Measurements from ENCODE around the gene TMEM209. TPM values are rescaled to one million over a fixed set of nuclear protein-coding genes. Genes with fewer than 3 reads are reported as not detected.
A peak's percentile ranks its signal among the peaks of the same experiment; 100 is the strongest.
"Not testable (repeated sequence)": the region's sequence is repeated elsewhere in the genome, so short reads cannot be mapped to it uniquely, and the experiment has no call there.

TMEM209 gene
- total RNA-seq, 1 donor, result 12.4 TPM

DNA sequence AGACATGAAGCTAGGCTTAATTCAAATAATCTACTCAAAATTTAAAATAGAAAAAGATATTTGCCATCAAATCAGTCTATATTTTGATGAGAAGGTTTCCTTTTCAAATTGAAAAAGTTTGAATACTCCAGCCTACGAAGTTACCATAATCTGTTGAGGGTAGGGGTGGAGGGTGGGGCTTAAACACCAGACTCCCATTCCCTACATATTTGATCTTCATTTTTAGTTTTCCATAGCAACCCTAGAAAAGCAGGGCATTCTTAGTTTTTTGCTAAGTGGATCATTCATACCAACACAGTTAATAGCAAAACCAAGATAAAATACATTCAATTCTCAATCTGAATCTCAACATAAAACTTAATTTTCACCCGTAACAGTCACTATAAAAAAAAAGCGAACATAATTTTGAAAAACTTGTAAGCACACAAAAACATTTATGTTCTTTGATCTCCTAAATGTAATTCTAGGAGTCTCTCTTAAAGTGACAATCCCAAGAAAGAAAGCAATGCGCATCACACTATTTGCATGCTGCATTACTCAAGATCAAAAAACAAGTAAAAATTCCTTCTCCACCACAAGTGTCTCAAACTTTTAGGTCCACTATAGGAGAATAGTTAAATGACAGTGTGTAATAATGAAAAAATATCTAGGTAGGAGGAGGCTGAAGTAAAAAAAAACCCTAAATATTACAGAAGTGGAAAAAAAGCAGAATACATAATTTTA is 30.8 kb downstream of the TMEM209 start:
- DNase-seq (ENCODE audit: low read depth in 2 of 3, low spot score in 2 of 3), result no peak

- DNase-seq (ENCODE audit: low read depth in 2 of 3, low spot score in 2 of 3), result no peak
These were observed 43.0 kb downstream of the TMEM209 start for GRCh38 chr7:130162196-130162595.

DNA sequence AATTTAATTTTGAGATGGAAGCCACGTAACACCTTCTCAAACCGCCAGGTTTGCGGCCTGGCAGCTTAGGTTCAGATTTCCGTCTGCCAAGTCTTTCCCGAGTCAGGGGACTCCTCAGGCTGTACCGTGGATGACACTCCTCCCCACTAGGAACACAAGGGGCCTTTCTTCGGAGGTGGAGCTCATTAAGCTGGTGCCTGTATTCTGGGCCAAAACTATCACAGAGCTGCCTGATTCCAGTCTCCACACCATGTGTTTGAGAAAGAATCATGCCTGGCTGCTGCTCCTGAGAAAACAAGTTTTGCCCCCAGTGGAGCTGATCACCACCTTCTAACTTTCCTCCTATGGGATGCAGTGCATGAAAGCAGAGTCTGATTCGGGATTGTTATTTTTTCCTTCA is 44.8 kb downstream of the TMEM209 start:
- no peak for DNase-seq (ENCODE audit: low read depth in 2 of 3, low spot score in 2 of 3)

GRCh38 chr7:130160023-130160422 is 45.2 kb downstream of the TMEM209 start:
- DNase-seq (ENCODE audit: low read depth in 2 of 3, low spot score in 2 of 3), result no peak

DNA sequence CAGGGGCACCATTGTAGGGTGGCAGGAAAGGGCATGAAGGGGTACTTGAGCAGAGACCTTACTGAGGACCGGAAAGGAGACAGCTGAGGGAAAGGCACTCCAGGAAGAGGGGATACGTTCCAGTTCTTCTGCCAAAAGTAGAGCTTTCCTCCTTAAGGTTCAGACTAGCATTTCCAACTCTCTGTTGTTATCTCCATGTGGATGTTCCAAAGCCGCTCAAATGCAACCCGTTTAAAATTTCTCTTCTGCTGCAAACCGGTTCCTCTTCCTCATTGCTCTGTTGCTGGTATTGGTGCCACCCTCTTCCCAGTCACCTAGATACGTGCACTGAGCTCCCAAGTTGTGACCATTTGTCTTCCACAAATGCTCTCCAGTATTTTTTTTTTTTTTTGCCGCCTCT is 47.5 kb downstream of the TMEM209 start:
- no peak for DNase-seq (ENCODE audit: low read depth in 2 of 3, low spot score in 2 of 3)

GRCh38 chr7:130156140-130156539 is 49.1 kb downstream of the TMEM209 start:
- no peak for DNase-seq (ENCODE audit: low read depth in 2 of 3, low spot score in 2 of 3)

- no peak for DNase-seq (ENCODE audit: low read depth in 2 of 3, low spot score in 2 of 3)
These were observed 50.5 kb downstream of the TMEM209 start for GRCh38 chr7:130154501-130155317.

DNA sequence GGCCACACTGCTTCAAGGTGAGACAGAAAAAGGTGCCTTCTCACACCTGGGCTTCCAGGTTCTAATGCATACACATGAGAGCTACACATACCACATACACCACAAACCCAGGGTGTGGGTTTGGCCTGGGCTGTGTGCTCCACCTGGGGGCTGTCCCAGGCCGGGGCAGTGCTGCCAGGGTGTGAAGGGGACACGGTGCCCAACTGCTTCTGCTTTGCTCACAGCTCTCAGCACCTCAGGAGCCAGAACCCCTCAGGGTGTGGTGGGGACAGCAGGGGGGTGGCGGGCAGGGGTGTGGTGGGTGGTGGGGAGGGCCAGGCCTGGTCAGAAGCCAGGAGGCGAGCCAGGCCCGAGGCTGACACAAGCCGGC is 51.1 kb downstream of the TMEM209 start:
- no peak for DNase-seq (ENCODE audit: low read depth in 2 of 3, low spot score in 2 of 3)

DNA sequence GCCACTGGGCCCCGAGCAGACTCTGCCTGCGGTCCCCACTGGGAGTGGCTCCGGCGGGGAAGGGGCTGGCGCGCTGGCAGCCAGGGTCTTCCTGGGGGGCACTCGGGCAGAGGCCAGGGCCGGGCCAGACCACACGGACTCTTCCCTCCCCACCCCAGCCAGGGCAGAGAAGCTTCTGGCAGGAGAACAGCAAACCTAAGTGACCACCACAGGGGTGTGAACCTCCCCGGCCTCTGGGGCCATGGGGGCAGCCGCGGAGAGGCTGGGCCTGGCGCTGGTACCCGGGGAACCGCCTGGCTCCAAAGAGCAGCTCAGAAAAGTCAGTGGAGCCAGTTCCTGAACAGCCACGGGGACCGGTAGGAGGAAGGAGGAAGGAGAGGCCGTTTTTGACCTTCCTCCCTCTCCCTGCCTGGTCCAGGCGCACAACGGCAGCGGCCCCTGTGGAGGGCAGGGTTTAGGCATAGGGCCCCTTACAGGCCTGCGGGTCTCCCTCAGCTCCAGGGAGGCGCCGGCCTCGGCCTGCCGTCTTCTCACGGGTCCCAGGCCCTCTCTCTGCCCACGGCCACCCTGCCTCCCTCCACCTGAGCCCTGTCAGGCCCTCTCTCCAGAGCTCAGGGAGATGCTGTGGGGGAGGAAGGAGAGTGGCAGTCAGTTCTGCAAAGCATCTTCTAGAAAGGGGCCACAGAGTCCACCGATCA is 51.8 kb downstream of the TMEM209 start:
- no peak for DNase-seq (ENCODE audit: low read depth in 2 of 3, low spot score in 2 of 3)

DNA sequence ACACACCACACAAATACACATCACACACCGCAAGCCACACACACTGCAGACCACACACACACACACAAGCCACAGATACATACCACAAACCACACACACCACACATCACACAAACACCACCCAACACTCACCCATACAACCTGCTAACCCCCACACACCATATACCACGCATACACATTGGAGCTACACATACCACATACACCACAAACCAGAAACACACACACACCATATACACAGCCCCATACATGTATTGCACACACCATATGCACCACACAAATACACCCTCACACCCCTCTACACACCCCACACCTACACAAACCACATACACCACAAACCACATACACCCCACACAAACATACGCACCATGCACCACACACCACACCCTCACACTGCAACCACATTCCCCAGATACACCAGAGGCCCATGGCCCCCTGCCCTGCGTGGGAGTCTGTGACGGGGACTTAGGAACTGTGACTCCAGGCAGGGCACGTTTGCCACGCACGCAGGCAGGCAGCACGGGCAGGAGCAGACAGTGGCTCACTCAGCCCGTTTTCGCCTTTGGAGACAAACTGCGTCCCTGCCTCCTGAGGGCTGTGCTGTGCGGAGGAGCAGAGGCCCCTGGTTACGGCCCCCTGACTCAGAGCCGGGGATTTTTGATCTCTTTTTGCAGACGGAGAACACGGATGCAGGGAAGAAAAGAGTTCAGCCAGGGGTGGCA is 52.6 kb downstream of the TMEM209 start:
- DNase-seq (ENCODE audit: low read depth in 2 of 3, low spot score in 2 of 3), result no peak

DNA sequence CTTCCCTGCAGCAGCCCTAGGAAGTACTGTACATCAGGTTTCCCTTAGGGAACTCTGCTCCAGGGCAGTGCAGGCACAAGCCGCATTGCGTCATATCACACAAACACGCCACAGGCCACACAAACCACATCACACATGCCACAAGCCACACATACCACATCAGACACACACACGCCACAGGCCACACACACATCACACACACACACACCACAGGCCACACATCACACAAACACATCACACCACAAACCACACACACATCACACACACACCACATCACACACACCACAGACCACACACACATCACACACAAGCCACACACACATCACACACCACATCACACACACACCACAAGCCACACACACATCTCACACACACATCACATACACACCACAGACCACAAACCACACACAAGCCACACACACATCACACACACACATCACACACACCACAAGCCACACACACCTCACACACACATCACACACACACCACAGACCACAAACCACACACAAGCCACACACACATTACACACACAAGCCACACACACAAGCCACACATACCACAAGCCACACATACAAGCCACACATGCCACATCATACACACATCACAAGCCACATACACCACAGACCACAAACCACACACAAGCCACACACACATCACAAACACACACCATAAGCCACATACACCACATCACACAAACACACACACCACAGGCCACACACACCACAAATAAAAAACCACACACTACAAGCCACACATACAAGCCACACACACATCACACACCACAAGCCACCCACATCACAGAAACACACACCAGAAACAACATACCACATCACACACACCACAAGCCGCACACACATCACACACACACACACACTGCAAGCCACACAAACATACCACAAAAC is 53.4 kb downstream of the TMEM209 start:
- DNase-seq (ENCODE audit: low read depth in 2 of 3, low spot score in 2 of 3), result peak in 1 of 3 donors; percentile 28

DNA sequence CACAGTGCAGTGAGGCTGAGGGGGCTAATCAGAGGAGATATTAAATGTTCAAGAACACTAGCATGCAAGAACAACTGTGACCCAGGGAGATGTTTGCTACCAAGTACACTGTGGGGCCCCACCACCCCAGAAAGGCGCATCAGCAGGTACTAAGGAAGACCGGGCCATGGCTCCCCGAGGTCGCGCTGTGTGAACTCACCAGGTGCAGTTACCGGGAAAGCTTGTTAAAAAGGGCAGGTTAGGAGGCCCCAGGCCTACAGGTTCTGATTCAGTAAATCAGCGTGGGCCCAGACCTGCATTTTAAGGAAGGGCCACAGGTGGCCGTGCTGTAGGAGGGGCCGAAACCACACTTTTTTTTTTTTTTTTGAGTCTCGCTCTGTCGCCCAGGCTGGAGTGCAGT is 54.6 kb downstream of the TMEM209 start:
- DNase-seq (ENCODE audit: low read depth in 2 of 3, low spot score in 2 of 3), result no peak

DNA sequence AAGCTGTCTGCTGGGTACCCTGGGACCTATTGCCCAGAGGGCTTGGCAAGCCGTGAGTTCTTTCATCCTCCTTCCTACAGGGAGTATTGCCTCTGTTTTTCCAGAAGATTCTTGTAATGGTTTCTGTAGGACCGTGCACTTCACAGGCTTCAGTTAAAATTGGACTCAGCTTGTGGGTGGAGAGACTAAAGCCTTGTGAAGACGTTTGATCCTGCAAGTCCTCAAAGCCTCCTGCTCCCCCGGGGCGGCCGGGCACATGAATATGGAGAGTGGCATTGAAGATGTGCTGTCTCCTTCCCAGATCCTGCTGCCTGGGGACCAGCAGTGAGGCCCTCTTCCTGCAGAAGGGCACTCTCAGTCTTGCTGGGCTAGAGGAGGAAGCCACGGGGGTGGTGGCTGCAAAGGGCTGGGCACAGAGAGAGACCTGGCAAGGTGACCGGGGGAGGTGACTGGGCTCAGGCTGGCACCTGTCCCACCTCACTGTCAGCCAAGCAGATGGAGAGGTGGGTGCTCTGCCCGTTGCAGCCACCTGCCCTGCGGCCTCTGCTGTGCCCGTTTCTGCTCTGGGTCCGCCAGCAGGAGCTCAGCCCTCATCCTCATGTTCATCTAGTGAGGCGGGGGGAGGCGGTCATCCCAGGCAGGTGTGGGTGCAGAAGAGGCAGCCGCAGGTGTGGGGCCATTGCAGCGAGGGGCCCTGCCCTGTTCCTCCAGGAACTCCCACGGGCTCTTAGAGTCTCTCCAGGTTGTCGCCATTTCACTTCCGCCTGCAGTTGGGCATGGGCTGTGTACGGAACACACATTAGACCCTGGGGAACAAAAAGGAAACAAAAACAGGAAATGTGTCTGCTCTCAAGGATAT is 55.7 kb downstream of the TMEM209 start:
- no peak for DNase-seq (ENCODE audit: low read depth in 2 of 3, low spot score in 2 of 3)

GRCh38 chr7:130148561-130148960 is 56.6 kb downstream of the TMEM209 start:
- DNase-seq (ENCODE audit: low read depth in 2 of 3, low spot score in 2 of 3), result no peak

- no peak for DNase-seq (ENCODE audit: low read depth in 2 of 3, low spot score in 2 of 3)
These were observed 57.4 kb downstream of the TMEM209 start for GRCh38 chr7:130147710-130148325.

- DNase-seq (ENCODE audit: low read depth in 2 of 3, low spot score in 2 of 3), result no peak
These were observed 58.4 kb downstream of the TMEM209 start for GRCh38 chr7:130146693-130147405.

- DNase-seq (ENCODE audit: low read depth in 2 of 3, low spot score in 2 of 3), result not testable (repeated sequence)
These were observed 59.1 kb downstream of the TMEM209 start for GRCh38 chr7:130146142-130146541.
